Retinal pigment epithelial cell (primary cell): ENCODE data around the gene PRPSAP1.

ENCODE experiments used
- DNase-seq: peaks from one replicate; pipeline ENCODE4 v3.0.0-alpha.2; 2010; ENCODE audit warnings: low read depth
- H3K4me3 ChIP-seq: 2 replicates; pipeline ENCODE4 v1.5.1; 2011; ENCODE audit warnings: mild to moderate bottlenecking, low read length, control low read depth, moderate library complexity
- TF ChIP-seq, protein P1 (sequence below): conservative IDR thresholded peaks from 2 replicates; pipeline ENCODE4 v1.5.1; 2011; ENCODE audit warnings: low read depth, low read length, control low read depth, inconsistent platforms

PRPSAP1 gene

DNA sequence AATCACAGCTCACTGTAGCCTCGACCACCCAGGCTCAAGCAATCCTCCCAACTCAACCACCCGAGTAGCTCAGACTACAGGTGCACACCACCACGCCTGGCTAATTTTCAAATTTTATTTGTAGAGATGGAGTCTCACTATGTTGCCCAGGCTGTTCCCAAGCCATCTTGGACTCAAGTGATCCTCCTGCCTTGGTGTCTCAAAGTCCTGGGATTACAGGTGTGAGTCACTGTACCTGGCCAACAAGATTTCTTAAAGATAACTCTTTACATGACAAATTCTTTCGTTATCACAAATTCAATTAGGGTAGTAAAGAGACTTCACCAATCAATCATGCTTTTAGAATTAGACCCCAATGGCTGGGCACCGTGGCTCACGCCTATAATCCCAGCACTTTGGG, 12.4 kb downstream of the PRPSAP1 start:
- TF ChIP-seq, protein P1, sequence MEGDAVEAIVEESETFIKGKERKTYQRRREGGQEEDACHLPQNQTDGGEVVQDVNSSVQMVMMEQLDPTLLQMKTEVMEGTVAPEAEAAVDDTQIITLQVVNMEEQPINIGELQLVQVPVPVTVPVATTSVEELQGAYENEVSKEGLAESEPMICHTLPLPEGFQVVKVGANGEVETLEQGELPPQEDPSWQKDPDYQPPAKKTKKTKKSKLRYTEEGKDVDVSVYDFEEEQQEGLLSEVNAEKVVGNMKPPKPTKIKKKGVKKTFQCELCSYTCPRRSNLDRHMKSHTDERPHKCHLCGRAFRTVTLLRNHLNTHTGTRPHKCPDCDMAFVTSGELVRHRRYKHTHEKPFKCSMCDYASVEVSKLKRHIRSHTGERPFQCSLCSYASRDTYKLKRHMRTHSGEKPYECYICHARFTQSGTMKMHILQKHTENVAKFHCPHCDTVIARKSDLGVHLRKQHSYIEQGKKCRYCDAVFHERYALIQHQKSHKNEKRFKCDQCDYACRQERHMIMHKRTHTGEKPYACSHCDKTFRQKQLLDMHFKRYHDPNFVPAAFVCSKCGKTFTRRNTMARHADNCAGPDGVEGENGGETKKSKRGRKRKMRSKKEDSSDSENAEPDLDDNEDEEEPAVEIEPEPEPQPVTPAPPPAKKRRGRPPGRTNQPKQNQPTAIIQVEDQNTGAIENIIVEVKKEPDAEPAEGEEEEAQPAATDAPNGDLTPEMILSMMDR = no peak
- DNase-seq = no peak
- H3K4me3 ChIP-seq = no peak overlapping the region

DNA sequence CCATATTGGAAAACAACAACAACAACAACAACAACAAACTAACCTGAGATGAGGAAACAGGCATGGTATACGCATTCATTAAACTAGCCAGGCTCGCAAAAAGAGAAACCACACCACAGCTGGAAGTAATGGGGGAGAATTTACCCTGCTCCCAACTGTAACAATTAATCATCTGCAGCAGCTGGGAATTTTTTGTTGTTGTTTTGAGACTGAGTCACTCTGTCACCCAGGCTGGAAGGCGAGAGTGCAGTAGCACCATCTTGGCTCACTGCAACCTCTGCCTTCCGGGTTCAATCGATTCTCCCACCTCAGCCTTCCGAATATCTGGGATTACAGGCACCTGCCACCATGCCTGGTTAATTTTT, 16.3 kb downstream of the PRPSAP1 start:
- no peak overlapping the region for H3K4me3 ChIP-seq
- TF ChIP-seq, protein P1 = no peak
- DNase-seq = no peak

DNA sequence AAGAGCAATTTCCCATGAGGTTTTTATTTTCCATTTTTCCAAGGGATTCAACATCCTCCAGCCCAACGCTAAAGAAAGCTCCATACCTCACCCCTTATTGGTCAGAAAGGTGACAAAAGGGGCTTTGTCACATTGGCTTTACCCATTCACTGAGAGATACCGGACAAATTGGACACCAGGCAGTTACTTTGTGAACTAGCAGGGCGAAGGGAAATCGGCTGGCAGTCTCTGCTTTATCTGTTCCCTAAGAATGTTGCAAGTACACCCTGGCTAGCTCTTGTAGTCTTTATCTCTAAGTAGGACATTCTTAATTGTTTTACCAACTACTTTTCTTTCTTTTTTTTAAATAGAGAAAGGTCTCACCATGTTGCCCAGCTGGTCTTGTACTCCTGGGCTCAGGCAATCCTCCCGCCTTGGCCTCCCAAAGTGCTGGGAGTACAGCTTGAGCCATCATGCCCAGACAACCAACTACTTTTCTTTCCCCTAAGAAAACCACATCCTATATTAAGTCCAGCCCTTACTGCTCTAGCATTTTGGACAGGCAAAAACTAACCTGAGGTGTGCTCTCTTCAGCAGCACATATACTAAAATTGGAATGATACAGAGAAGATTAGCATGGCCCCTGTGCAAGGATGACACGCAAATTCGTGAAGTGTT, 16.8 kb downstream of the PRPSAP1 start:
- no peak overlapping the region for H3K4me3 ChIP-seq
- DNase-seq = no peak
- TF ChIP-seq, protein P1 = no peak

DNA sequence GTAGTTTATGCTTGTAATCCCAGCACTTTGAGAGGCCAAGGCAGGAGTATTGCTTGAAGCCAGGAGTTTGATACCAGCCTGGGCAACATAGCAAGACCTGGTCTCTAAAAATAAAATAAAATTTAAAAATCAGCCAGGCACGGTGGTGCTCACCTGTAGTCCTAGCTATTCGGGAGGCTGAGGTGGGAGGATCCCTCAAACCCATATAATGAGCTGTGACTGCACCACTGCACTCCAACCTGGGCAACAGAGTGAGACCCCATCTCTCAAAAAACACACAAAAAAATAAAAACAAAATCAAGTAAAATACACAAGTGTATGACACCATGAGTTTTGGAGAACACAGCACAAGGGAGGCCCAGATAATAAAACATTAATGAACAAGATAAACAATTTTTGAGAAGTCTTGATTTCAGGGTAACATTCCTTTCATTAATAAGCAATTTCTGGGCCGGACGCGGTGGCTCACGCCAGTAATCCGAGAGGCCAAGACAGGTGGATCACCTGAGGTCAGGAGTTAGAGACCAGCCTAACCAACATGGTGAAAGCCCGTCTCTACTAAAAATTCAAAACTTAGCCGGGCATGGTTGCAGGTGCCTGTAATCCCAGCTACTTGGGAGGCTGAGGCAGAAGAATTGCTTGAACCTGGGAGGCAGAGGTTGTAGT, 17.9 kb downstream of the PRPSAP1 start:
- no peak for DNase-seq
- TF ChIP-seq, protein P1 = no peak
- H3K4me3 ChIP-seq = no peak overlapping the region

DNA sequence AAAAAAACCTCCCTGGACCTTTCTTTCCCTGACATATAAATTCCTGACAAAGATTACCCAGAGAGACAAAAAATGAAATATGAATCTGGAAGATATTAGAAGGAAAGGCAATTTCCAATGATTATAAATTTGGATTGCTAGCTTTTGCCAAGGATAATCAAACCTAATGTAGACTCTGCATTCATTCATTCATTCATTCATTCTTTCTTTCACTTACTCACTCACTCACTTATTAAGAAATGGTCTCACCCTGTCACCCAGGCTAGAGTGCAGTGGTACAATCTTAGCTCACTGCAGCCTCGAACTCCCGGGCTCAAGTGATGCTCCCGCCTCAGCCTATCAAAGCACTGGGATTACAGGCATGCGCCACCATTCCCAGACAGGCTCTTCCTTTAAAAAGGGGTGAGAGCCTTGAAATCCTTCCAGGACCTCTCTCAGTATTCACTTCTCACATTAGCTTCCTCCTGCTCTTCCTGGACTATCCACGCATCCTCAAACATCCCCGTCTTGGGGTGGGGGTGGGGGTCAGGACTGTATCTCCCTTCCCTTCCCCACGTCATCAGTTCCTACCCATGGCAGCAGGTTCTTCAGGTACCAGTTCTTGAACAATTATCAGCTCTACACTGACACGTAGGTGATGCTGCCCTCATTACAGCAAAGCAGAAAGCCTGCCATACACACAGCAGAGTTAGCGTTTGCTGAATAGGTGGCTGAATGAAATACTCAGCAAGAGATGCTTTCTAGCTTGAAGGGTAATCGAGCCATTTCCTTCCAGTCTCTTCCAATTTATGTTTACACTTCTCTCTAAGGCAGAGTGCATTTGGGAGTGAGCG, 19.8 kb downstream of the PRPSAP1 start:
- TF ChIP-seq, protein P1 = no peak
- H3K4me3 ChIP-seq = no peak overlapping the region
- no peak for DNase-seq

DNA sequence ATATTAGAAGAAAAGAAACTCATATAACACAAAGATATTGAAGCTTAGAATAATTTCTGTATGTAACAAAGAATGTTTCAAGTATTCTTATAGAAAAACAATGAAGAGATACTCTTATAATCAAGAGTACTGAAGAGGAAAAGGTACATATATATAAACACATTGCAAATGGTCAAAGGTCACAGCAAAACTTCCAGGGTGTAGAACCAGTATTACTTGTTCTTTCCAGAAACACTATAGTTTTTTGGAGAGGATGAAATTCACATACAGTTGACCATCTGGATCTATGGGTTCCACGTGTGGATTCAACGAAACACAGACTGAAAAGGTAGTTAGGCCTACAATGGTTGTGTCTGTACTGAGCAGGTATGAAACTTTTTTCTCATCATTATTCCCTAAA, 22.6 kb downstream of the PRPSAP1 start:
- TF ChIP-seq, protein P1 = no peak
- no peak overlapping the region for H3K4me3 ChIP-seq
- DNase-seq = no peak
